Measurements from ENCODE around the gene PHAF1. TPM values are rescaled to one million over a fixed set of nuclear protein-coding genes. Genes with fewer than 3 reads are reported as not detected.

Gene PHAF1
- total RNA-seq, 1 donor from 2014 or later, result 24.6 TPM

DNA sequence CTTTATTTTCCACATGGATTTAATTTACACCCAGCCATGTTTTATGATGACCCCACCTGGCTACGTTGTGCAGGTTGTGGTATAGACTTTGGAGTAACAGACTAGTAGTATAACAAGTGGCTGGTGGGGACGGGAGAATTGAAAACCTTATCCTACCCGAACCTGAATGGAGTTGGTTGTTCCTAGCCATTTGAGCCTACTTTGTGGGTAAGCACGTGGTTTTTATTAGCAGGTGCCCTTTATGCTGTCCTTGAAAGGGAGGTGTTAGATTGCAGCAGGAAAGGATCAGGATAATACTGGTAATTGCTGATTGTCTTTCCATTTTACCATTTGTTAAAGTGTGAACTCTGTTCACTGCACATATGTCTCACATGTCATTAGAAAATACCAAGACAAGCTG is 31.9 kb upstream of the PHAF1 start:
- DNase-seq (ENCODE audit: low read depth), result no peak
- no peaks in the 10 kb centered on the region for H3K27me3 ChIP-seq (ENCODE audit: control insufficient read depth, insufficient read depth, low read length)
- no peaks in the 10 kb centered on the region for H3K36me3 ChIP-seq (ENCODE audit: control insufficient read depth, insufficient read depth, low read length)
- TF ChIP-seq, protein P1, sequence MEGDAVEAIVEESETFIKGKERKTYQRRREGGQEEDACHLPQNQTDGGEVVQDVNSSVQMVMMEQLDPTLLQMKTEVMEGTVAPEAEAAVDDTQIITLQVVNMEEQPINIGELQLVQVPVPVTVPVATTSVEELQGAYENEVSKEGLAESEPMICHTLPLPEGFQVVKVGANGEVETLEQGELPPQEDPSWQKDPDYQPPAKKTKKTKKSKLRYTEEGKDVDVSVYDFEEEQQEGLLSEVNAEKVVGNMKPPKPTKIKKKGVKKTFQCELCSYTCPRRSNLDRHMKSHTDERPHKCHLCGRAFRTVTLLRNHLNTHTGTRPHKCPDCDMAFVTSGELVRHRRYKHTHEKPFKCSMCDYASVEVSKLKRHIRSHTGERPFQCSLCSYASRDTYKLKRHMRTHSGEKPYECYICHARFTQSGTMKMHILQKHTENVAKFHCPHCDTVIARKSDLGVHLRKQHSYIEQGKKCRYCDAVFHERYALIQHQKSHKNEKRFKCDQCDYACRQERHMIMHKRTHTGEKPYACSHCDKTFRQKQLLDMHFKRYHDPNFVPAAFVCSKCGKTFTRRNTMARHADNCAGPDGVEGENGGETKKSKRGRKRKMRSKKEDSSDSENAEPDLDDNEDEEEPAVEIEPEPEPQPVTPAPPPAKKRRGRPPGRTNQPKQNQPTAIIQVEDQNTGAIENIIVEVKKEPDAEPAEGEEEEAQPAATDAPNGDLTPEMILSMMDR (IDR thresholded peaks at IDR 0.05; ENCODE audit: insufficient read depth, low read length, poor library complexity, severe bottlenecking), result no peak
- no peak overlapping the region for H3K4me3 ChIP-seq (ENCODE audit: low read depth, low read length)

DNA sequence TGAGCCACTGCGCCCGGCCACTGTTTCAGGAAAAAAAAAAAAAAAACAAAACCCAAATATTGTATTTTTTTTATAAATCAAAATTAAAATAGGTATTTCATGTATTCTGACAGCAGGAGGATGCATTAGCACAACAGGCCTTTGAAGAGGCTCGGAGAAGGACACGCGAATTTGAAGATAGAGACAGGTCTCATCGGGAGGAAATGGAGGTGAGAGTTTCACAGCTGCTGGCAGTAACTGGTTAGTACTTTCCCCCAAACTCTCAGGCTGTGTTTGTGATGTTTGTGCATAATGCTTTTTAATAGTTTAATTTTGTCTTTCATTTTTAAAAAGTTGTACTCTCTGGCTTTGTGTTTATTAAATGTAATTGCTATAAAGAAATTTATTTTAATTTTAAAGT is 27.6 kb upstream of the PHAF1 start:
- no peaks in the 10 kb centered on the region for H3K36me3 ChIP-seq (ENCODE audit: control insufficient read depth, insufficient read depth, low read length)
- H3K4me3 ChIP-seq (ENCODE audit: low read depth, low read length), result no peak overlapping the region

DNA sequence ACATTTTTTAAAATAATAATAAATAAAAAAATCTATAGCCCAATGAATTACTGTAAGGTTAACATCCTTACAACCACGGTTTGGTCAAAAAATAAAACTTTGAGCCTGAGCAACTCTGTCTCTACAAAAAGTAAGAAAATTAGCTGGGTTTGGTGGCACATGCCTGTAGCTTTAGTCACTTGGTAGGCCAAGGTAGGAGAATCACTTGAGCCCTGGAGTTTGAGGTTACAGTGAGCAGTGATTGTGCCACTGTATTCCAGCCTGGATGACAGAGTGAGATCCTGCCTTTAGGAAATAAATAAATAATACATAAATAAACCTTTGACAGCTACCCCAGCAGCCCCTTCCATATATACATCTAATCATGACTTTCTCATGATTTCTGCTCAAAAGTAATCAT is 26.9 kb upstream of the PHAF1 start:
- no peaks in the 10 kb centered on the region for H3K27me3 ChIP-seq (ENCODE audit: control insufficient read depth, insufficient read depth, low read length)
- no peaks in the 10 kb centered on the region for H3K36me3 ChIP-seq (ENCODE audit: control insufficient read depth, insufficient read depth, low read length)
- H3K4me3 ChIP-seq (ENCODE audit: low read depth, low read length), result no peak overlapping the region
- TF ChIP-seq, protein P1 (IDR thresholded peaks at IDR 0.05; ENCODE audit: insufficient read depth, low read length, poor library complexity, severe bottlenecking), result no peak
- no peak for DNase-seq (ENCODE audit: low read depth)

More for the DNA sequence above, 27.6 kb upstream of the PHAF1 start:
- H3K27me3 ChIP-seq (ENCODE audit: control insufficient read depth, insufficient read depth, low read length), result no peaks in the 10 kb centered on the region
- DNase-seq (ENCODE audit: low read depth), result no peak
- TF ChIP-seq, protein P1 (IDR thresholded peaks at IDR 0.05; ENCODE audit: insufficient read depth, low read length, poor library complexity, severe bottlenecking), result no peak

DNA sequence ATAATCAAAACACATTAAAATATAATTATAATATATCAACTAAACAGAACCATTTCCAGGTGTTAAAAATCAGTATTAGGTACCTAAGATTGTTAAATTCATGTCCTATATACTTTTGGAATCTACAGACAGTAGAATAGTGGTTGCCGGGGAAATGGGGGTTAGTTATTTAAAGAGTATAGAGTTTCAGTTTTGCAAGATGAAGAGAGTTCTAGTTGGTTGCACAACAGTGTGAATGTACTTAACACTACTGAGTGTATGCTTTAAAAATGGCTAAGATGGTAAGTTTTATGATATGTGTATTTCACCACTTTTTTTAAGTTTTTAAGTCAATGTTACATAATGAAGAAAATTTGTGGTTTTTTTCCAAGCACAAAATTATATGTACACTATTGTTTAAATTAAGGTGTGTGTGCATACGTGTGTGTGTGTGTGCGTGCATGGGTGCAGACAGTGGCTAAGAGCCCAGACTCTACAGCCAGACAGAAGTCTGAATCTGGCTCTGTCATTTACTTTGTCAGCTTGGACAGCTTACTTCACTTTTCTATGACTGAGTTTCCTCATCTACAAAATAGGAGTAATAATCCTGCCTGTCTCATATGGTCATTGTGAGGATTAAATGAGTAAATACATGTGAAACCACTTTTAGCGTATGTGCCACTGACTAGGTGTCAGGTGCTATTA is 25.3 kb upstream of the PHAF1 start:
- no peaks in the 10 kb centered on the region for H3K36me3 ChIP-seq (ENCODE audit: control insufficient read depth, insufficient read depth, low read length)
- TF ChIP-seq, protein P1 (IDR thresholded peaks at IDR 0.05; ENCODE audit: insufficient read depth, low read length, poor library complexity, severe bottlenecking), result no peak
- H3K27me3 ChIP-seq (ENCODE audit: control insufficient read depth, insufficient read depth, low read length), result no peaks in the 10 kb centered on the region
- H3K4me3 ChIP-seq (ENCODE audit: low read depth, low read length), result no peak overlapping the region
- no peak for DNase-seq (ENCODE audit: low read depth)

DNA sequence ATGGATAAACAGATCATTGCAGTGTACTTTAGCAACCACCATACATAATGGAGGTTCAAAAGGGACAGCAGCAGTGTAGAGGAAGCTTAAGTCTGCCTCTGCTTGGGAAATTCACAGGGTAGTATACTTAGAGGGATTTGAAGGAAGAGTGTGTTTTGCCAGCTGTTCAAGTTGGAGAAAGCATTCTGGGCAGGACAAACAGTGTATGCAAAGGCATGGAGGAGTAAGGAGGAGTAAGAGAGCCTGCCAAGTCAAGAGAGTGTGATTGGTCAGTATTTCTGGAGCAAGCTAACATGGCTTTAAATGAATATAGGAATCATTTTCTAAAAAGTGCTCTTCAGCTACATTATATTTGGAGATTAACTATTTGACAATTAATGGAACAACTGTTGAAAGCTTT is 22.9 kb upstream of the PHAF1 start:
- Histone ChIP-seq H3K4me3 (ENCODE audit: low read depth, low read length) (no peak overlapping the region), H3K36me3 (ENCODE audit: control insufficient read depth, insufficient read depth, low read length) (no peaks in the 10 kb centered on the region), H3K27me3 (ENCODE audit: control insufficient read depth, insufficient read depth, low read length) (no peaks in the 10 kb centered on the region)
- DNase-seq (ENCODE audit: low read depth), result no peak
- TF ChIP-seq, protein P1 (IDR thresholded peaks at IDR 0.05; ENCODE audit: insufficient read depth, low read length, poor library complexity, severe bottlenecking), result no peak

DNA sequence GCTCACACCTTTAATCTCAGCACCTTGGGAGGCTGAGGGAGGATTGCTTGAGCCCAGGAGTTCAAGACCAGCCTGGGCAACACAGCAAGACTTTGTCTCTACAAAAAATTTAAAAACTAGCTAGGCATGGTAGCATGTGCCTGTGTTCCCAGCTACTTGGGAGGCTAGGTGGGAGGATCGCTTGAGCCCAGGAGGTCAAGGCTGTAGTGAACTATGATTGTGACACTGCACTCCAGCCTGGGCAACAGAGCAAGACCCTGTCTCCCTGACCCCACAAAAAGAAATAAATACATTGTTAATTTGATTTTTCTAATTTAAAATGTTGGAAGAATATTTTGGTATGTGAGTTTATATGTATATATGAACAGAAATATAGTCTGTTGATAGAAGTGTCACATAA is 22.4 kb upstream of the PHAF1 start:
- no peak overlapping the region for H3K4me3 ChIP-seq (ENCODE audit: low read depth, low read length)
- TF ChIP-seq, protein P1 (IDR thresholded peaks at IDR 0.05; ENCODE audit: insufficient read depth, low read length, poor library complexity, severe bottlenecking), result no peak
- DNase-seq (ENCODE audit: low read depth), result no peak
- H3K36me3 ChIP-seq (ENCODE audit: control insufficient read depth, insufficient read depth, low read length), result no peaks in the 10 kb centered on the region
- no peaks in the 10 kb centered on the region for H3K27me3 ChIP-seq (ENCODE audit: control insufficient read depth, insufficient read depth, low read length)

All from kidney epithelial cell (primary cell).